Type B pancreatic cell (in vitro differentiated cells): ENCODE results near the gene ADCK1. TPM values are rescaled to one million over a fixed set of nuclear protein-coding genes. Genes with fewer than 3 reads are reported as not detected.

Source experiments
- DNase-seq: peaks from one replicate; pipeline ENCODE4 v3.0.0; 2021; ENCODE audit warnings: mixed read lengths; ENCODE audit not compliant: unreplicated experiment; ENCODE audit errors: extremely low spot score
- H3K27ac Mint-ChIP-seq: 2 replicates; pipeline ENCODE4 v1.8.0; 2021; ENCODE audit warnings: mild to moderate bottlenecking, mixed read lengths
- H3K27me3 Mint-ChIP-seq: 2 replicates; pipeline ENCODE4 v1.8.0; 2021; ENCODE audit warnings: mixed read lengths
- H3K36me3 Mint-ChIP-seq: 2 replicates; pipeline ENCODE4 v1.8.0; 2021; ENCODE audit warnings: mixed read lengths
- H3K4me1 Mint-ChIP-seq: one replicate; pipeline ENCODE4 v1.8.0; 2021; ENCODE audit warnings: mixed read lengths; ENCODE audit not compliant: unreplicated experiment
- H3K4me3 Mint-ChIP-seq: 2 replicates; pipeline ENCODE4 v1.8.0; 2021; ENCODE audit warnings: mild to moderate bottlenecking, mixed read lengths
- H3K9me3 Mint-ChIP-seq: 2 replicates; pipeline ENCODE4 v1.8.0; 2021; ENCODE audit warnings: mixed read lengths
- long read RNA-seq: library from polyadenylated mRNA; unstranded; transcript quantifications from one replicate; pipeline ENCODE4 v2.0.0, GENCODE V29; 2020
- total RNA-seq: library from RNA; stranded (reverse); gene quantifications from 2 replicates; pipeline ENCODE4 v1.2.1, GENCODE V29; 2021; ENCODE audit warnings: low replicate concordance
- TF ChIP-seq, protein P1 (sequence below): fragments of 200-600 bp; sonication (generic); conservative IDR thresholded peaks from 2 replicates; pipeline ENCODE4 v1.5.0; 2021; ENCODE audit warnings: antibody characterized with exemption, mild to moderate bottlenecking

Gene ADCK1, protein sequence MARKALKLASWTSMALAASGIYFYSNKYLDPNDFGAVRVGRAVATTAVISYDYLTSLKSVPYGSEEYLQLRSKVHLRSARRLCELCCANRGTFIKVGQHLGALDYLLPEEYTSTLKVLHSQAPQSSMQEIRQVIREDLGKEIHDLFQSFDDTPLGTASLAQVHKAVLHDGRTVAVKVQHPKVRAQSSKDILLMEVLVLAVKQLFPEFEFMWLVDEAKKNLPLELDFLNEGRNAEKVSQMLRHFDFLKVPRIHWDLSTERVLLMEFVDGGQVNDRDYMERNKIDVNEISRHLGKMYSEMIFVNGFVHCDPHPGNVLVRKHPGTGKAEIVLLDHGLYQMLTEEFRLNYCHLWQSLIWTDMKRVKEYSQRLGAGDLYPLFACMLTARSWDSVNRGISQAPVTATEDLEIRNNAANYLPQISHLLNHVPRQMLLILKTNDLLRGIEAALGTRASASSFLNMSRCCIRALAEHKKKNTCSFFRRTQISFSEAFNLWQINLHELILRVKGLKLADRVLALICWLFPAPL
- 6.9 and 9.2 TPM in 2 replicates for total RNA-seq
- long read RNA-seq, transcript ADCK1-201 (11 exons, 2,234 nt) = major isoform, 13 of 27 reads
- long read RNA-seq, partial matches to known transcripts = 1 of 27 reads
- long read RNA-seq, other reads (novel, unspliced or antisense) = 13 of 27 reads

DNA sequence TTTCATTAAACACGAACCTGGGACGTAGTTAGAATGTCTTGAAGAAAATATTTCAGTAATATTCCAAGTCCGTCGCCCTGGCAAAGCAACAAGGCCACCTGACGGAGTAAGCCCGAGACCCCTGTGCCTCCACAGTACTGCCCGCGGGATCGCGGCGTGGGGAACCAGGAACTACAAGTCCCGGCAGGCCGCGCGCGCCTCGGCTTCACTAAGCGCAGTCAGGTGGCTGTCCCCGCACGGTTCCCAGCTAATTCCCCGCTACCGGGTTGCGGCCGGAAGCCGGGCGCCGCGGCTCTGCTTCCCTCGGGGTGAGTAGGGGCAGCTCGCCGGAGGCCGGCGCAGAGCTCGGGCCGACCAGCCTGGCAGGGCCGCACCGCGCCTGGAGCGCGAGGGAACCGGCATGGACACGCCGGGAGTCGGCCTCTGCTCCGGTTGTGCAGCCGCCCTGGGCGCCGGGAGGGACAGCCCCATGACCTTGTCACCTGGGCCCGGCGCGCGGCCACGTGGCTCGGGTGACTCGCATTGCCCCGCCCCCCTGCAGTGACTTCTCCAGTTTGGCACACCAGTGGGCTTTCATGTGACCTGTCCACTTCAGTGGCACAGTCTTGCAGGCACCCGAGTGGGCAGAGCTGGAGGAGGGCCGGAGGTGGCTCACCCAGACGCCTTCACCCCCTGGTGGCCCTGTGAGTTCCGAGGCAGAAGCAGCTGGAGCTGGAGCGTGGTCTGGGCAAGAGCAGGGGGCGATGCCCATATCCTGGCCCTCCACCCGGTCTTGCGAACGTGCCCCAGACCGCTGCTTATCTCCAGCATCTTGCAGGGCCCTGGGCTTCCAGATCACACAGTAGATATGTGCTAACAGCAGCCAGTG is at the start of gene ADCK1:
TSS of gene ADCK1 (plus strand) at position 247 of the 868 bp plus-strand sequence. CDS start 18,870 bp downstream, outside the sequence.
- Mint-ChIP-seq H3K9me3 (no peaks in the 10 kb centered on the region), H3K4me1 (peaks cover 4% of the 10 kb centered on the region), H3K27me3 (peaks cover 2% of the 10 kb centered on the region), H3K4me3 (peak within 1 kb of the TSS; percentile 90), H3K36me3 (no peaks in the 10 kb centered on the region), H3K27ac (peak within 1 kb of the TSS; percentile 80)
- DNase-seq = peak; percentile 84
- TF ChIP-seq, protein P1, sequence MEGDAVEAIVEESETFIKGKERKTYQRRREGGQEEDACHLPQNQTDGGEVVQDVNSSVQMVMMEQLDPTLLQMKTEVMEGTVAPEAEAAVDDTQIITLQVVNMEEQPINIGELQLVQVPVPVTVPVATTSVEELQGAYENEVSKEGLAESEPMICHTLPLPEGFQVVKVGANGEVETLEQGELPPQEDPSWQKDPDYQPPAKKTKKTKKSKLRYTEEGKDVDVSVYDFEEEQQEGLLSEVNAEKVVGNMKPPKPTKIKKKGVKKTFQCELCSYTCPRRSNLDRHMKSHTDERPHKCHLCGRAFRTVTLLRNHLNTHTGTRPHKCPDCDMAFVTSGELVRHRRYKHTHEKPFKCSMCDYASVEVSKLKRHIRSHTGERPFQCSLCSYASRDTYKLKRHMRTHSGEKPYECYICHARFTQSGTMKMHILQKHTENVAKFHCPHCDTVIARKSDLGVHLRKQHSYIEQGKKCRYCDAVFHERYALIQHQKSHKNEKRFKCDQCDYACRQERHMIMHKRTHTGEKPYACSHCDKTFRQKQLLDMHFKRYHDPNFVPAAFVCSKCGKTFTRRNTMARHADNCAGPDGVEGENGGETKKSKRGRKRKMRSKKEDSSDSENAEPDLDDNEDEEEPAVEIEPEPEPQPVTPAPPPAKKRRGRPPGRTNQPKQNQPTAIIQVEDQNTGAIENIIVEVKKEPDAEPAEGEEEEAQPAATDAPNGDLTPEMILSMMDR = peak; percentile 65

DNA sequence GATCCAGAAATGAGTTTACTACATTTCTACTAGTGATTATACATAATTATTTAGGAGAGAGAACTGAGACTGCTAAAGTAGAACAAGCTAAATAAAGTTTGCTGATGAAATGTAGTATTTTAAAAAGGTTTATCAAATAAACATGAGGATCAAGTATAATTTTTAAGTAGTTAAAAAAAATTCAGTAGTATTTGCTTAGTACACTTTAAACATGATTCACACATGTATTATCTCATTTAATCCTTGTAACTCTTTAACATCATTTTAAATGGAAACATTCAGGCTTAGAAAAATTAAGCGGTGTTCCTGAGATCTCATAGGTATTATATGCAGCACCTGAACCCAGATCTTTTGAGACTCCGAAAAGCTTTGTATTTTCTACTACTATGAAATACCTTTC is 47.6 kb upstream of the ADCK1 start:
- TF ChIP-seq, protein P1 = no peak
- H3K27me3 Mint-ChIP-seq = no peaks in the 10 kb centered on the region
- no peak for DNase-seq
- H3K27ac Mint-ChIP-seq = no peak overlapping the region
- no peak overlapping the region for H3K4me3 Mint-ChIP-seq
- no peaks in the 10 kb centered on the region for H3K9me3 Mint-ChIP-seq
- H3K36me3 Mint-ChIP-seq = peaks cover 34% of the 10 kb centered on the region
- peaks cover 9% of the 10 kb centered on the region for H3K4me1 Mint-ChIP-seq

DNA sequence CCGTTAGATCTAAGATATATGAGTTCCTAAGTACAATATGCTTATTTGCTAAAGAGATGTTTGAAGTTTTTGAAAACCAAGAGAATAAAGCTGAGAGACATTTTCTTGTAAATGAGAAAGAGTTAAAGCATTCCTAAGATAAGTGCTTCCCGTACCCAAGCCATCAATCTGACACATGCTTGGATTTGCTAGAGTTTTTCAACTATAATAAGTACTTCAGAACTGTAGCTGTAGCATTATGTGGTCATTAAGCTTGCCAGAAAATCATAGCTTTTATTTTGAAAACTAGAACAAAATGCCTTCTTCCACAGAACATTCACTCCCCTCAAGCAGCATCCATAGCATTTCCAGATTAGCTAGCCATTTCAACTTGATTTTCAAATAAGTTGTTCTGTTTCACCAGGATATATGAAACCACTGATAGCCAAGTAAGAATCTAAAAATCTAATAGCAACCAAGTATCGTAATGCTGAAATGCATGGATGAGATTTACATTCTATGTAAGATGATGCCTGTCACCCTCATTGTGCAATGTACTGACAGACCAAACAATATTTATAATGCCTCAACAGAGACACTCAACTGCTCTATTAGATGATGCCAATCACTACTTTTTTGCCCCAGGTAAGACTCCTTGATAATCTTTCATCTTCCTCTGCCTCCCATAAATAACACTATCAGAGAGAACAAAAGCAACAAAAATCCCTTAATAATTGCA is 47.0 kb upstream of the ADCK1 start:
- DNase-seq = no peak
- H3K36me3 Mint-ChIP-seq = peaks cover 40% of the 10 kb centered on the region

DNA sequence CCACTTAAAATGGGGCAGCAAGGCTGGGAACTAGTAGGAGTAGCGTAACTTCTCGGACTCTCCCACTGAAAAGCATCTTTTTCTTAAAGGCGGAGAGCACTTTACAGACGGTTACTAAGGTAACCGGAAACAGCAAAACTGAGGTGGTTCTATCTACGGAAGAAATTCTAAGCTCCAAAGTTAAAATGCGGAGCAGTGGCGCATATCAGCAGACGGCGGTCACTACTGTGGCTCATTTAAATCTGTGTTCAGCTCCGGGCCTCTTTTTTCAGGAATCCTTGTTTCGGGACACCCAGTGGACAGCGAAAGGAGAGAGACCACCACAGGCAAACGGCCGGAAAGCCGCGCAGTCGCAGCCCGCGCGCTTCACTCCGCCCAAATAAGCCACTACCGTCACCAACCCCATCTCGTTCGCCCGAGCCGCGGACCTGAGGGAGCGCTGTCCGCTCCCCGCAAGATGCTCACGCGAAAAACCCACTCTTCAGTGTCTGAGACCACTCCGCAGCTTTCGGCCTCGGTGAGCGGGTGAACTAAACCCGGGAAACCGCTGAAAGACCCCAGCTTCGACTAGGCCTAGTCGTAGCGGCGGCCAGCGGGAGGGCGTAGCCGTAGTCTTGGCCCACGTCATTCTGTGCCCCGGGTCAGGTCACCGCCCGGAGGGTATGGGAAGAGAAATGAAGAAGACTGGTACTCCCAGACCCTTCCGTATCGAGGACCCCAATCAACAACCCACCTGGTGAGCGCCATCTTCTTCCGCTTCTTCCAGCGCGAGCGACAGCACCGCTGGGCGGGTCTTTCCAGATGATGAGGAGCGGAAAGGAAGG is 39.3 kb upstream of the ADCK1 start, which contains the start of gene SNW1:
TSS of gene SNW1 (minus strand) at position 776 of the 824 bp plus-strand sequence. CDS start at position 747, 29 bp downstream.
- Mint-ChIP-seq H3K9me3 (no peaks in the 10 kb centered on the region), H3K36me3 (peaks cover 10% of the 10 kb centered on the region), H3K27ac (peak within 1 kb of the TSS; percentile 96), H3K4me3 (peak within 1 kb of the TSS; percentile 97), H3K27me3 (no peaks in the 10 kb centered on the region), H3K4me1 (peaks cover 14% of the 10 kb centered on the region)
- DNase-seq = peak; percentile 90
- TF ChIP-seq, protein P1 = peak; percentile 20

More for the DNA sequence above, 47.0 kb upstream of the ADCK1 start:
- Mint-ChIP-seq H3K4me3 (no peak overlapping the region), H3K9me3 (no peaks in the 10 kb centered on the region), H3K27me3 (no peaks in the 10 kb centered on the region), H3K27ac (no peak overlapping the region), H3K4me1 (peaks cover 9% of the 10 kb centered on the region)
- TF ChIP-seq, protein P1 = no peak
